Measurements from ENCODE around the gene ZC3H12C.

The ZC3H12C gene

DNA sequence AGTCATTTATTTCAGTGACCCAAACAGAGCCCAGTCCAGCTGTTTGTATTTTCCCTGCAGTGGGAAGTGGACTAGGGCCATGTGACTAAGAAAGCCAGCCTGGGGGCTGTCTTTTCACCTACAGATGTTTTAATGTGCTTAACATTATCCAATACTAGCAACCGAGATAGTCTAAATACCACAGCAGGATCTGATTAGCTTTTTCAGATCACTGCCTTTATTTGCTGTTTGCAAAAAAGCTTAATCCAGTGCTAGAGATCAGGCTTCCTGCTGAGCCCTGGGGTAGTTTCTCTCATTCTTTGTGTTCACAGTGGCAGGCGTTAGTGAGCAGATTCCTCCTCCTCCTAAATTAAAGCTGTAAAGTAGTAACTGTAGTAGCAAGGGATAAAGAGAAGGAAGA lies 35.0 kb downstream of the ZC3H12C start:
- TF ChIP-seq, protein P1, sequence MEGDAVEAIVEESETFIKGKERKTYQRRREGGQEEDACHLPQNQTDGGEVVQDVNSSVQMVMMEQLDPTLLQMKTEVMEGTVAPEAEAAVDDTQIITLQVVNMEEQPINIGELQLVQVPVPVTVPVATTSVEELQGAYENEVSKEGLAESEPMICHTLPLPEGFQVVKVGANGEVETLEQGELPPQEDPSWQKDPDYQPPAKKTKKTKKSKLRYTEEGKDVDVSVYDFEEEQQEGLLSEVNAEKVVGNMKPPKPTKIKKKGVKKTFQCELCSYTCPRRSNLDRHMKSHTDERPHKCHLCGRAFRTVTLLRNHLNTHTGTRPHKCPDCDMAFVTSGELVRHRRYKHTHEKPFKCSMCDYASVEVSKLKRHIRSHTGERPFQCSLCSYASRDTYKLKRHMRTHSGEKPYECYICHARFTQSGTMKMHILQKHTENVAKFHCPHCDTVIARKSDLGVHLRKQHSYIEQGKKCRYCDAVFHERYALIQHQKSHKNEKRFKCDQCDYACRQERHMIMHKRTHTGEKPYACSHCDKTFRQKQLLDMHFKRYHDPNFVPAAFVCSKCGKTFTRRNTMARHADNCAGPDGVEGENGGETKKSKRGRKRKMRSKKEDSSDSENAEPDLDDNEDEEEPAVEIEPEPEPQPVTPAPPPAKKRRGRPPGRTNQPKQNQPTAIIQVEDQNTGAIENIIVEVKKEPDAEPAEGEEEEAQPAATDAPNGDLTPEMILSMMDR (IDR thresholded peaks at IDR 0.05; ENCODE audit: insufficient read depth, low read length, missing control alignments), result no peak
- CTCF ChIA-PET, result interaction anchor here (0.6 to 1.2 kb wide), 3 partner anchors 14 to 189 kb away, joined by 3 read pairs; no protein-coding TSS in a partner anchor
- no peak for DNase-seq (ENCODE audit: low read depth, low spot score)
- H3K4me3 ChIP-seq (ENCODE audit: low read depth, low read length), result no peak overlapping the region
- POLR2A ChIA-PET, result no interaction called here

DNA sequence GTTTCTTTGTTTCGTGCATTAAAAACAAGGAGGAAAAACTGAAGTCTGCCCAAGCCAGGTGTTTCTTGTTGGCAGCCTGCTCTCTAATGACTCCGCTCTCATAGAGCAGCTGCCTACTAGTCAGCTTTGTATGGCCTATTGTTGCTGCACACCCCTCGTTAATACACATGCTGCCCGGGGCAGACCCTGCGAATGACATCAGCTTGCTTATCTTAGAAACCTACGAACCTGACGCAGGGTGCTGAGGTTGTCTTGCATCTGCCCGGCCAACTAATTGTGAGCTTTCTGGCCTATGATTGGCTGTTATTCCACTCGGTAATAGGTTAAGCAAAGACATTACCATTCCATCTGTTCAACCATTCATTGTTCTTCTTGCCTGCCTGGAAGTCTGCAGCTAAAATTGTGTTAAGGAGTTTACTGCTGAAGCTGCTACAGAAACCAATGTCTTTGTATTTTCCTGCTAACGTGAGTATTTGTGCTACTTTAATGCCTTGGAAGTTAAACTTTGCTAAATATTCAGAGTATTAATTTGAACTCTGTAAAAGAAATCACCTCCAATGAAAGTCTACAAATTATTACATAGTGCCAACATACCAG lies 37.5 kb downstream of the ZC3H12C start:
- TF ChIP-seq, protein P1 (IDR thresholded peaks at IDR 0.05; ENCODE audit: insufficient read depth, low read length, missing control alignments), result no peak
- ChIA-PET POLR2A (interaction anchor here (0.6 kb wide), 1 partner anchor 138 kb away, joined by 6 read pairs; no protein-coding TSS in a partner anchor), CTCF (no interaction called here)
- no peak for DNase-seq (ENCODE audit: low read depth, low spot score)
- H3K4me3 ChIP-seq (ENCODE audit: low read depth, low read length), result no peak overlapping the region

DNA sequence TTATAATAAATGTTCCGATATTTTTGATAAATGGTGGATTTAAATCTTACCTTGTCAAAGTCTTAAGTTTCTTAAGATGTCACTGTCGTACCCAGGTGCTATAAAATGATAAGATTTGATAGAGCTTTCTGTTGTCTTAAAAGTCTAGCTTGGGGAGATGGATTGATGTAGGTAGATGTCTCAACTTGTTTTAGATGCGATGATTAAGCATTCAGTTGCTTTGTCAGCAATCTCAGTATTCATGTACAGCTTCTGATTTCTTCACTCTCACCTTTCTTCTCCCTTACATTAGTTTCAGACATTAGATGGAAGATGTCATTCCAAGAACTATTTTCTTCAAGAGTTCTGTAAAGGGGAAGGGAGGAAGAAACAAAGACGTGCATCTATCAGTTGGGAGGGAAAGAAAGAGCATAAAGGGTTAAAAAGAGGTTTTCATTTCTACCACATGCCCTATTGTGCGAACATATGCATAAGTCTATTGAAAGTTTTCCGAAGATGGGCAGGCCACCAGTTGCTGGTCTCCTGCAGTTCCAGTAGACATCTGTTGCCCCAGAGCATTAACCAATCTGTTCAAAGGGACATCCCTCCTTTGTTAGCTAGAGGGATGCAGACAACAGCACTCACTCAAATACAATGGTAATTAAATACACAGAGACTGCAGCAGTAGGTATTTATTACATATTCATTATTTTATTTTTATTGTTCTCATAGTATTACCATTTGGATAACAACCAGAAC lies 38.4 kb downstream of the ZC3H12C start:
- H3K4me3 ChIP-seq (ENCODE audit: low read depth, low read length), result no peak overlapping the region
- no peak for DNase-seq (ENCODE audit: low read depth, low spot score)
- TF ChIP-seq, protein P1 (IDR thresholded peaks at IDR 0.05; ENCODE audit: insufficient read depth, low read length, missing control alignments), result no peak
- ChIA-PET POLR2A (no interaction called here), CTCF (no interaction called here)

DNA sequence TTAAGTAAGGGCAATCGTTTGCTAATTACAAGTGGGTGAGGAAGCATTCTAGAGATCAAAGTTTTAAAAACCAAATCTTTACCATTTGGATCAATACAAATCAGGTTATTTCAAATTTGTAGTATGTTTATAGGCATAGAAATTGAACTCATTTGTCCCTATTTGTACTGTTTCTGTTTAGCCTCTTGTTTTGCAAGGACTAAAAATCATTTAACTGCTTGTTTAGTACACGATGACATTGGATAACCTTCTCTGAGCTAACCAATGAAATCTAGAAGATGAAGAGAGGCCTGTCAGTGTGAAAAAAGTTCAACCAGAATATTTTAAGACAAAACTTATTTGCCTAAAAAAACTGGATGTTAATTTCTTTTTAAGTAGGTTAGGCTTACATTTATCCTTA lies 40.0 kb downstream of the ZC3H12C start:
- TF ChIP-seq, protein P1 (IDR thresholded peaks at IDR 0.05; ENCODE audit: insufficient read depth, low read length, missing control alignments), result no peak
- POLR2A ChIA-PET, result no interaction called here
- no peak for DNase-seq (ENCODE audit: low read depth, low spot score)
- CTCF ChIA-PET, result no interaction called here
- no peak overlapping the region for H3K4me3 ChIP-seq (ENCODE audit: low read depth, low read length)

DNA sequence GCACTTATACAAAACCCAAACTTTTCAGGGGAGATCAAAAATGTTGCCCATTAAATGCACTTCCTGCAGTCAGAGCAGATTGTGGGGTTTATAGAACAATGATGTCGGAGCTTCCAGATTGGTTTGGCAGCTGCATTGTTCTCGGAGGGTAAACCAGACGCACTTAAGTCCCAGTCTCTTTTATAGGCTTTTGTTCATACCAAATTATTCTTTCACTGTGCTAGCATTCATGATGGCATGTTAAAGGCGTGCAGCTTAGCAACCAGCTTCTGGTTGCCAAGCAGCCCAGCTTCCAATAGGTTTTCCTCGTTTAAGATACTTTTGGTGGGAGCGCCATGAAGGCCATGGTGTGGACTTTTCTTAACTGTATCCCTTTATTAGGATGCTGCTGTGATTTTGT lies 40.9 kb downstream of the ZC3H12C start:
- DNase-seq (ENCODE audit: low read depth, low spot score), result no peak
- TF ChIP-seq, protein P1 (IDR thresholded peaks at IDR 0.05; ENCODE audit: insufficient read depth, low read length, missing control alignments), result no peak
- CTCF ChIA-PET, result interaction anchor here (1.3 to 1.4 kb wide), 2 partner anchors 10 to 40 kb away, joined by 3 to 5 read pairs; no protein-coding TSS in a partner anchor
- POLR2A ChIA-PET, result no interaction called here
- no peak overlapping the region for H3K4me3 ChIP-seq (ENCODE audit: low read depth, low read length)

DNA sequence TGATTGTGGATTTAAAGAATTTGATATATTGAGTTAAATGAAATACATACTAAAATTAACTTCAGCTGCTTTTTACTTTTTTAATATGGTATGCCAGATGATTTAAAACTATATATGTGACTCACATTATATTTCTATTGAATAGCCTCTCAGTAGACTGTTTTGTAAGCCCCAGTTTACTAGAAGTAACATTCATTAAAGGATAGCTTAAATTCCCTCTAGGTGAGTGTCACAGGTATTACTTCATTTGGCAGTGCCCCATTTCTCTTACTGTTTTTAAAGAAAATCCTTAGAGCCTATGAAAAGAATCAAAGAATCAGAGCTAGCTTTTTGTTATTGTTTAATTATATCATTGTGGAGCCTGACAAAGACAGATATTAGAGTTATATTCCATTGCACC lies 48.6 kb downstream of the ZC3H12C start:
- DNase-seq (ENCODE audit: low read depth, low spot score), result no peak
- no peak overlapping the region for H3K4me3 ChIP-seq (ENCODE audit: low read depth, low read length)
- CTCF ChIA-PET, result interaction anchor here (1.0 kb wide), 1 partner anchor 13 kb away, joined by 3 read pairs; no protein-coding TSS in a partner anchor
- TF ChIP-seq, protein P1 (IDR thresholded peaks at IDR 0.05; ENCODE audit: insufficient read depth, low read length, missing control alignments), result no peak
- POLR2A ChIA-PET, result no interaction called here
